H9 (cell line): ENCODE data around the gene MRPS10. TPM values are rescaled to one million over a fixed set of nuclear protein-coding genes. Genes with fewer than 3 reads are reported as not detected.

Source experiments
- DNase-seq: peaks from one replicate; pipeline ENCODE4 v3.0.0-alpha.2; 2017
- H2AFZ ChIP-seq: one replicate; pipeline ENCODE4 v1.6.1; 2013; ENCODE audit warnings: mild to moderate bottlenecking, low read length, control low read depth, moderate library complexity
- H2AK5ac ChIP-seq: 2 replicates; pipeline ENCODE4 v1.6.1; 2013; ENCODE audit warnings: low read length, control low read depth, mixed read lengths; ENCODE audit not compliant: insufficient read length
- H2BK120ac ChIP-seq: one replicate; pipeline ENCODE4 v1.6.1; 2013; ENCODE audit warnings: low read depth, mild to moderate bottlenecking, low read length, control low read depth, inconsistent platforms; ENCODE audit not compliant: poor library complexity, severe bottlenecking
- H2BK12ac ChIP-seq: 2 replicates; pipeline ENCODE4 v1.6.1; 2013; ENCODE audit warnings: low read length, control low read depth, mixed read lengths, low read depth; ENCODE audit not compliant: insufficient read length
- H2BK15ac ChIP-seq: 2 replicates; pipeline ENCODE4 v1.6.1; 2013; ENCODE audit warnings: low read depth, low read length, control low read depth
- H2BK20ac ChIP-seq: one replicate; pipeline ENCODE4 v1.6.1; 2013; ENCODE audit warnings: low read depth, mild to moderate bottlenecking, low read length, control low read depth, inconsistent platforms; ENCODE audit not compliant: poor library complexity, severe bottlenecking
- H2BK5ac ChIP-seq: 2 replicates; pipeline ENCODE4 v1.6.1; 2013; ENCODE audit warnings: low read length, control low read depth, mixed read lengths; ENCODE audit not compliant: insufficient read length
- H3K14ac ChIP-seq: 2 replicates; pipeline ENCODE4 v1.6.1; 2013; ENCODE audit warnings: low read length, control low read depth; ENCODE audit not compliant: insufficient read depth
- H3K18ac ChIP-seq: 2 replicates; pipeline ENCODE4 v1.6.1; 2013; ENCODE audit warnings: low read depth, mild to moderate bottlenecking, mixed read lengths, low read length, control low read depth; ENCODE audit not compliant: insufficient read length
- H3K23ac ChIP-seq: 2 replicates; pipeline ENCODE4 v1.6.1; 2013; ENCODE audit warnings: low read length, control low read depth, mixed read lengths, low read depth; ENCODE audit not compliant: insufficient read length
- H3K23me2 ChIP-seq: 2 replicates; pipeline ENCODE4 v1.6.1; 2013; ENCODE audit warnings: low read depth, mild to moderate bottlenecking, mixed read lengths, low read length, control low read depth; ENCODE audit not compliant: insufficient read length, poor library complexity, severe bottlenecking
- H3K27ac ChIP-seq: 2 replicates; pipeline ENCODE4 v1.5.1; 2013; ENCODE audit warnings: low read length, control low read depth, mixed read lengths, low read depth; ENCODE audit not compliant: insufficient read length
- H3K27me3 ChIP-seq: 2 replicates; pipeline ENCODE4 v1.6.1; 2013; ENCODE audit warnings: low read length, control low read depth, inconsistent platforms; ENCODE audit not compliant: insufficient read depth
- H3K4ac ChIP-seq: 2 replicates; pipeline ENCODE4 v1.6.1; 2013; ENCODE audit warnings: low read depth, mild to moderate bottlenecking, control low read depth, inconsistent platforms, low read length, moderate library complexity
- H3K4me1 ChIP-seq: 2 replicates; pipeline ENCODE4 v1.6.1; 2013; ENCODE audit warnings: low read length, control low read depth, inconsistent platforms; ENCODE audit not compliant: insufficient read depth
- H3K4me2 ChIP-seq: 2 replicates; pipeline ENCODE4 v1.6.1; 2013; ENCODE audit warnings: low read length, control low read depth, mixed read lengths; ENCODE audit not compliant: insufficient read length, insufficient read depth
- H3K56ac ChIP-seq: 2 replicates; pipeline ENCODE4 v1.6.1; 2013; ENCODE audit warnings: low read depth, mild to moderate bottlenecking, mixed read lengths, low read length, control low read depth; ENCODE audit not compliant: insufficient read length
- H3K79me1 ChIP-seq: 2 replicates; pipeline ENCODE4 v1.6.1; 2013; ENCODE audit warnings: low read depth, mild to moderate bottlenecking, moderate library complexity, low read length, control low read depth, inconsistent platforms; ENCODE audit not compliant: insufficient read depth, poor library complexity, severe bottlenecking
- H3K79me2 ChIP-seq: 2 replicates; pipeline ENCODE4 v1.6.1; 2013; ENCODE audit warnings: low read length, control low read depth, inconsistent platforms; ENCODE audit not compliant: insufficient read depth
- H3K9ac ChIP-seq: 2 replicates; pipeline ENCODE4 v1.6.1; 2013; ENCODE audit warnings: low read length, control low read depth, mixed read lengths; ENCODE audit not compliant: insufficient read length; ENCODE audit errors: extremely low read depth
- H3K9me3 ChIP-seq: one replicate; pipeline ENCODE4 v1.6.1; 2013; ENCODE audit warnings: low read depth, low read length, inconsistent platforms; ENCODE audit not compliant: control insufficient read depth
- H3T11ph ChIP-seq: one replicate; pipeline ENCODE4 v1.6.1; 2013; ENCODE audit warnings: mild to moderate bottlenecking, low read length, control low read depth, inconsistent platforms
- H4K20me1 ChIP-seq: one replicate; pipeline ENCODE4 v1.6.1; 2013; ENCODE audit not compliant: control insufficient read depth, insufficient read length, insufficient read depth
- H4K5ac ChIP-seq: 2 replicates; pipeline ENCODE4 v1.6.1; 2013; ENCODE audit warnings: low read depth, mild to moderate bottlenecking, mixed read lengths, low read length, control low read depth; ENCODE audit not compliant: insufficient read length
- H4K8ac ChIP-seq: replicated peaks from 2 replicates; pipeline ENCODE4 v1.6.1; 2013; ENCODE audit warnings: low read length, control low read depth, mixed read lengths, low read depth; ENCODE audit not compliant: insufficient read length
- H4K91ac ChIP-seq: 2 replicates; pipeline ENCODE4 v1.6.1; 2013; ENCODE audit warnings: low read depth, mild to moderate bottlenecking, moderate library complexity, mixed read lengths, low read length, control low read depth; ENCODE audit not compliant: insufficient read length
- H3K27ac Mint-ChIP-seq, 3 experiments: 2 replicates in 2 of 3; 3 replicates in 1 of 3; pipeline ENCODE4 v1.8.0; 2020 to 2021; ENCODE audit warnings: mixed read lengths in 3 of 3, mild to moderate bottlenecking in 1 of 3, moderate library complexity in 1 of 3
- H3K27me3 Mint-ChIP-seq: 2 replicates; pipeline ENCODE4 v1.8.0; 2021; ENCODE audit warnings: low read depth, mild to moderate bottlenecking, moderate library complexity, mixed read lengths
- H3K36me3 Mint-ChIP-seq, 3 experiments: 2 replicates in 2 of 3; 3 replicates in 1 of 3; pipeline ENCODE4 v1.8.0; 2020 to 2021; ENCODE audit warnings: low read depth in 3 of 3, mixed read lengths in 3 of 3; ENCODE audit not compliant: insufficient read depth in 1 of 3
- H3K4me1 Mint-ChIP-seq, 2 experiments: 2 replicates each; pipeline ENCODE4 v1.8.0; 2020; ENCODE audit warnings: mixed read lengths in 2 of 2
- H3K4me3 Mint-ChIP-seq, 2 experiments: 2 replicates in 1 of 2; 3 replicates in 1 of 2; pipeline ENCODE4 v1.8.0; 2020 to 2021; ENCODE audit warnings: mild to moderate bottlenecking in 2 of 2, mixed read lengths in 2 of 2, moderate library complexity in 1 of 2
- H3K9me3 Mint-ChIP-seq, 2 experiments: 2 replicates in 1 of 2; 3 replicates in 1 of 2; pipeline ENCODE4 v1.8.0; 2020; ENCODE audit warnings: mild to moderate bottlenecking in 2 of 2, mixed read lengths in 2 of 2, moderate library complexity in 1 of 2
- CTCF ChIP-seq: fragments of 200-600 bp; sonication (generic); conservative IDR thresholded peaks from 3 replicates; pipeline ENCODE4 v1.8.0; 2021; ENCODE audit warnings: antibody characterized with exemption, mild to moderate bottlenecking
- WGBS: extraction: QIAGEN DNeasy Blood & Tissue Kit; methylation state at CpG from one replicate; pipeline ENCODE4 v1.1.7; 2013; ENCODE audit warnings: missing lambda C conversion rate, low lambda C conversion rate, mixed read lengths; ENCODE audit not compliant: insufficient read length; ENCODE audit errors: extremely low coverage; 5-methylcytosine and 5-hydroxymethylcytosine counted together
- total RNA-seq: library from RNA; stranded (reverse); gene quantifications from 2 replicates; pipeline ENCODE4 v1.2.1, GENCODE V29; 2021

The MRPS10 gene
- total RNA-seq, 1 experiment from 2014 or later: 33.9 TPM

DNA sequence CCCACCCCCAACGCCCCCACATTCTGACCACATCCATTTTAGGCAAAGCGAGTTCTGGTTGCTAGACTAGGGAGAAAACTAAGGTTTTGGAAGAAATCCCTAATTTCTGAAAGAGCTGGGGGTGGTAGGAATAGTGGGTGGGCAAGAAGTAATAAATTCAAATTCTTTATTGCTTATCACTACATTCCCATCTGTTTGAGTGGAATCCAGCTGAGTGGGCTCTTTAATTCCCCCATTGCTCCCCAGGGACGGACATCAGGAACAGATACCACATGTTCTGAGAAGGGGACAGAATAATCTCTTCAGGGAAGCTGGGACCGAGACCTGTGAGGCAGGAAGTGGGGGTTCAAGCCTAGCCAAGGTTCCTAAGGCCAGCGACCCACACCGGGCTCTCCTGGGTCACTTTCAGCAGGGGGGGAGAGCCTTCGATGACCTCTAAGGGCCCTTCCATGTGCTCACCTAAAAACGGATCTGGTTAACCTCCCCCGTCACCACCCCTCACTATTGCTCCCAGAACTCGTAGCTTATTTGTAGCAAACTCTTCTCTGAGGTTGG, 42.3 kb upstream of the MRPS10 start:
- no peak overlapping the region for H3K9ac ChIP-seq
- no peaks in the 10 kb centered on the region for H3K79me1 ChIP-seq
- no peaks in the 10 kb centered on the region; the same call in 1 of the 2 replicates for H3K27me3 Mint-ChIP-seq
- no peaks in the 10 kb centered on the region for H3K27me3 ChIP-seq
- no CpG with 5 or more reads among the region's 10 CpGs for WGBS
- H3K4ac ChIP-seq: no peak overlapping the region
- peaks cover 16% of the 10 kb centered on the region; the same call in 1 of the 2 replicates for H3K4me1 ChIP-seq
- peaks cover 29 to 35% (median 35%) of the 10 kb centered on the region in 3 experiments for H3K36me3 Mint-ChIP-seq
- no peak overlapping the region for H3K23ac ChIP-seq
- H4K91ac ChIP-seq: no peak overlapping the region
- no peak overlapping the region for H3K14ac ChIP-seq
- H3K27ac ChIP-seq: no peak overlapping the region
- no peak for TF ChIP-seq CTCF
- no peak overlapping the region for H3K4me3 Mint-ChIP-seq
- H4K20me1 ChIP-seq: no peaks in the 10 kb centered on the region
- no peak overlapping the region for H3T11ph ChIP-seq
- no peaks in the 10 kb centered on the region for H3K9me3 Mint-ChIP-seq
- no peak overlapping the region for H2BK120ac ChIP-seq
- H4K8ac ChIP-seq: no peak overlapping the region
- H3K18ac ChIP-seq: no peak overlapping the region
- no peaks in the 10 kb centered on the region for H3K79me2 ChIP-seq
- no peak overlapping the region for H2BK15ac ChIP-seq
- no peak overlapping the region for H2BK20ac ChIP-seq
- H3K23me2 ChIP-seq: no peaks in the 10 kb centered on the region
- H3K56ac ChIP-seq: no peak overlapping the region
- no peaks in the 10 kb centered on the region for H3K9me3 ChIP-seq
- no peak overlapping the region for H2AFZ ChIP-seq
- peaks cover 41 to 61% of the 10 kb centered on the region in 2 experiments for H3K4me1 Mint-ChIP-seq
- no peak overlapping the region for H3K4me2 ChIP-seq
- no peak overlapping the region for H2BK5ac ChIP-seq
- no peak for DNase-seq
- peak overlapping the region in 1 of 3 experiments; percentile 44; a peak in 1 of 7 replicates for H3K27ac Mint-ChIP-seq
- H2BK12ac ChIP-seq: no peak overlapping the region
- H4K5ac ChIP-seq: no peak overlapping the region
- no peak overlapping the region for H2AK5ac ChIP-seq
